Measurements from ENCODE around the gene PYY.
A peak's percentile ranks its signal among the peaks of the same experiment; 100 is the strongest.
"Not testable (repeated sequence)": the region's sequence is repeated elsewhere in the genome, so short reads cannot be mapped to it uniquely, and the experiment has no call there.

The PYY gene

DNA sequence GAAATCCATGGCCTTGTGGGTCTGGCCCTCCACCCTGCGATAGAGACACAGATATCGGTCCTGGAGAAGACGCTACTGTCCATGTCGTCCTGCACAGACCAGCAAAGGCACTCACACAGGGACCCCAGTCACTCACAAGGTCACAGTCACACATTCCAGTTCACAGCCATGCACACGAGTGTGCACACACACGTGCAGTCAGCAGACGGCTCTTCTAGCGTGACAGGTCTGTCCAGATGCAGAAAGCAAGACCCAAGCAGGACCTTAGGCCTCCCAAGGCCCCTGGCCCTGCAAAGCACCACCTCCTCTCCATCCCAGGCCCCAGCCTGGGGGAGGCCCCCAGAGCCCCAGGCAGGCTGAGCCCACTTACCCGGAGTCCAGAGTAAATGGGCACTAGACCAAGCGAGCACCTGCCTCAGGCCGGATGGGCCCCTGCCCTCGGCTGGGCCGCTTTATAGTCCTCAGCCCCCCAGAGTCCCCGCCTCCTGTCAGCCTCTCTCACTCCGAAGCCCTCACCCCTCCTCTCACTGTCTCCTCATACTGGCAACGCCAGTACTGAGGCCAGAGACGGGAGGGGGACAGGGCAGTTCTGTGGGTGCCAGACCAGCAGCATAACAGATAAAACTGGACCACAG is 11.6 kb downstream of the PYY start, which contains the start of gene PPY:
Gene PPY (minus strand): TSS at position 426 of the 635 bp plus-strand sequence. CDS start 822 bp downstream, outside the sequence.
- no peak for DNase-seq

DNA sequence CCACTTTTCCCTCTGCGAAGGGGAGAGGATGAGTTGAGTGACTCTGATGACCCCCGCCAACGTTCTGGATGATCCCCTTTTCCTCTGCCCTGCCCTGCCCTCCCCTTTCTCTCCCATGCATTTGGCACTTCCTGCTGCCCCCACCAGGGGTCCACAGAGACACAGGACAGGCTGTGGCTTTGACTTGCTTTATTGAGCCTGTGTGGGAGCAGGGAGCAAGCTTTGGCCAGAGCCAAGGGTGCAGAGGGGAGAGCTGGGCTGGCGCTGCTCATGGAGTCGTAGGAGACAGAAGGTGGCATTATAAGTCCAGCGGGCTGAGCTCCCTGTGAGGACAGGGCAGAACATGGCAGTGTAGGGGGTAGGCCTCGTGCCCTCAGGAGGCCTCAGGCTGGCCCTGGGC is 13.1 kb downstream of the PYY start:
- no peak for DNase-seq

DNA sequence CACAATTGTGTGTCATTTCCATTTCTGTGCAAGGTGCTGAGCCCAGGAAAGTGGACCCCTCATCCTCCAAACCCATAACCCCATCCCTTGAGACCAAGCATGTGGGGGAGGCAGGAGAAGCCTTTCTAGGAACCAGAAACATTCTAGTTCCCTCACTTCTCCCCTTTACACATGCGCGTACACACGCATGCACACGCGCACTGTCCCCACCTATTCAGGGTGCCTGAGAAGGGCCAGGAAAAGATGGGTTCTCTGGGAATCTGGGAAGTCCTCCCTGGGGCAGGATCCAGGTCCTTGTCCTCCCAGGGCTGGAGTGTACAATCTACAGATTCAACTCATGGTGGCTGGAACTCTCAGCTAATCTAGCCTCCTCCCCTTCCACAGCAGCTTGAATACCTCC is 13.9 kb downstream of the PYY start:
- no peak for DNase-seq

DNA sequence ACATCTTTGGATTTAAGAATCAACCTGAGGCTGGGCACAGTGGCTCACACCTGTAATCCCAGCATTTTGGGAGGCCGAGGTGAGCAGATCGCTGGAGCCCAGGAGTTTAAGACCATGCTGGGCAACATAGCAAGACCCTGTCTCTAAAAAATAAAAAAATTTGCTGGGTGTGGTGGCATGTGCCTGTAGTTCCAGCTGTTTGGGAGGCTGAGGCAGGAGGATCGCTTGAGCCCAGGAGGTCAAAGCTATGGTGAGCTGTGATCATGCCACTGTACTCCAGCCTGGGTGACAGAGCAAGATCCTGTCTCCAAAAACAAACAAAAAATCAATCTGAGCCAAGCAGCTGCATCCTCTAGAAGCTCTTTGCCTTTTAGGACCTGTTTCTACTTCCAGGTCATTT is 14.3 kb downstream of the PYY start:
- DNase-seq: not testable (repeated sequence)

DNA sequence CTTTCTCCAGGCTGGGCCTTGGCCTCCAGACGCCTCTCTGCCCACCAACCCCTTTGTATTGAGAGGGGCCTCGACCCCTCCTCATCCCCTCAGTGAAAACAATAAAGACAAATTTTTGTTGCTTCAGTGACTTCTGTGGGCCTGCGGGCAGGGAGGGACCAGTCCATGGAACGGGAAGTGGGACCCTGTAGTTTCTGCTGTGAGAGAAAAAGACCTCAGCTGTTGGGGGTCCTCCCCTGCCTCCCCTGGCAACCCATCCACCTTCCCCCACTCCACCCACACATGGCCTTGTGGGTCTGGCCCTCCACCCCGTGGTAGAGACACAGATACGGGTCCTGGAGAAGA is 14.9 kb downstream of the PYY start:
- DNase-seq: no peak

DNA sequence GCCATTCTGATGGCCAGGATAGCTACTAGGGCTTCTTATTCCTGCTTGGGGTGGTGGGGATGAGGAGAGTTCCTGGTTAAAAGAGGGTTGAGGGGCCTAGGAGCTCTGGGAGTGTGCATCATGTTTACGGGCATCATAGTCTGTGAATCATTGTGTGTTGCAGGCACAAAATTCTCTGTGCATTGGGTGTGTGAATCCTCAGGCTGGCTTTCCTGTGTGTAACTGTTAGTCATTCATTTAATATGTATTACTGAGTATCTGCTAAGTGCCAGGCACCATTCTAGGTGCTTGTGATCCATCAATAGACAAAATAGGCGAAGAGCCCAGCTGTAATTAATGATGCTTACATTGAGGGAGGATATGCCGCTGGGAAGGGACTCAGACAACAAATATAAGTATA is 17.3 kb downstream of the PYY start:
- DNase-seq: no peak

DNA sequence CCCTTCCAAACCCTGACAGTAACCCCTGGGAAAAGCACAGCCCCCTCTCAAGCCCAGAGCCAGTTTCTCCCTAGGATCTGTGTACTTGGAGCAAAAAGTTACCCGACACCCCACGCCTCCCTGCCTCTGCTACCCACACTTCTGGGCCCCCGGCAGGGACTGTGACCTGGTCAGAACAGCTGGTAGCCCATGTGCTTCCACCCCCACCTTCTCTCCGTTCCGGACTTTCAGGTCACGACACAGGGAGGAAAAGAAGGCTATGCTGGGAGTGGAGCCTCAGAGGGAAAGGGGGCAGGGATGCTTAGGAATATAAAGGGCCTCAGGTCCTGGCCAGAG is 17.8 kb downstream of the PYY start:
- DNase-seq: no peak

DNA sequence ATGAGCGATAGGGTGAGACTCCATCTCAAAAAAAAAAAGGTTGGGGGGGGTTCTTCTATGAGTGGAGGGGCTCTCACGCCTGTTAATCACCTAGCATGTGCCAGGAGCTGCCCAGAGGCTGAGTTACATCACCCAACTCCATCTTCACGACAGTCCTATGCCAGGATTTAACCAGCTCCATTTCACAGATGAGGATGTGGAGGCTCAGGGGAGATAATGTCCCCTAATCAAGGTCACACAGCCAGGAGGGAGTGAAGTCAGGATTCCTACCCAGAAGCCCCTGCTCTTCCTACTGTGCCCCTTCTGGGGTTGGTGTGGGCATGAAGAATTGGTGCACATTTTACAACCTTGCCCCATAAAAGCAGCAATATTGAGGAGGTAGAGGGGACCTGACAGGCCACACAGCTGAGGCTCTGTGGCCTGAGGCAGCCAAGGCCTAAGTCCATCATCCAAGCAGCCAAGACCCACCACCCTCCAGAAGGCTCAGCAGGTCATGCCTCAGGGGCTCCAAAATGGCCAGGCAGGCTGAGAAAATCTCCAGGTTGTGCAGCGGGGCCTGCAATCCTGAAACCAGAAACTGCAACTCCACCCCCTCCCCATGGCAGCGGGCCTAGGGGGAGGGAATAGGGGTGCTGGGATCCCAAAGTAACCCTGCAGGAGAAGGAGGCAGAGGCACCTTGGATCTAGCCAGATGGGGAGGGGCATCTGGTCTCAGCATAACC is 18.4 kb downstream of the PYY start:
- no peak for DNase-seq

DNA sequence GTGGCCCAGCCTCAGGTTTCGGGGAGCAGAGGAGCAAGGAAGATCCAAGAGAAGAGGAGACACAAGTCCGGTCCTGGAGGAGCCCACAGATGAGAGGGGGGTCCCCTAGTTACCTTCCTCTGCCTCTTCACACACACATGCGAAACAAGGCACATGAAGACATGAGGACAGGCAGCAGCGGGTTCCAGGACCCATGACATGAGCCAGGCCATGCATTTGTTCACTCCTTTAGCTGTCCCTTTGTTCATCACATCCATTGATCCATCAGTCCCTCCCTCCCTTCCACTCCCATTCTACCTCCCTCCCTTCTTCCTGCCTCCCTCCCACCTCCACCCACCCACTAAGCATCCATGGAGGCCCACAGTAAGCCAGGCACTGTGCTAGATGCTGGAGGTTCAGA is 20.8 kb downstream of the PYY start:
- DNase-seq: no peak

DNA sequence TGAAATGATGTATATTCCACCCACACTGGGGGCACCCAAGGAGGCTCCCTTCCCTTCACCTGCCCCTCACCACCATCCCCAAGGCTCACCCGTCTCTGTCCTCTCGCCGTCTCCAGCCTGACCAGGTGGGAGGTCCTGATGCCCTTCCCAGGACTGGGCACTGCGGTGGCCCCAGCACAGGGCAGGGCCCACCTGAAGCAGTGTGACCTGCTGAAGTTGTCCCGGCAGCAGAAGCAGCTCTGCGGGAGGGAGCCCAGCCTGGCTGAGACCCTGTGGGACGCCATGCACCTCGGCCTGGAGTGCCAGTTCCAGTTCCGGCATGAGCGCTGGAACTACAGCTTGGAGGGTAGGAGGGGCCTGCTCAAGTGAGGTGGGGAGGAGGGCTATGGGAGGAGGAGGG is 21.4 kb downstream of the PYY start:
- DNase-seq: no peak

DNA sequence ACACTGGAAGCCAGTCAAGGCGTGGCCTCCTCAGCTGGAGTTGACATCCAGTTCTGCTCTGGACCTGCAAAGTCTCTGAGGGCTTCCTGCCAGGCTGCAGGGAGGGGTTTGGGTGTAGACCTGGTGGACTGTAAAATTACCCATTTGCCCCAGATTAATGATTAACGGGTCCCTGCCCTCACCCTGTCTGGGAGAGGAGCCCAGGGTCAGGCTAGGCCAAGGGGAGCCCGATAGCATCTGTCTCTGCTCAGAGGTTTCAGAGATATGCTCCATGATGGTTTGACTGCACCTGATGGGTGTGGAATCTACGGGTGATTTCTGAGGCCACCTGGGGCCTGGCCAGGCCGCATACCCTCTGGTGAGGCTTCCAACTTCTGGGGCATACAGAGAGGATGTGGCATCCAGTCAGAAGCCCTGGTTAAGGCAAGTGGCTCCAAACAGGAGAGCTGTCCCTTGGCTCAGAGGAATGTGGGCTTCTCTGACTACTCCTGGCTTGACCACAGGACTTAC is 22.6 kb downstream of the PYY start:
- no peak for DNase-seq

DNA sequence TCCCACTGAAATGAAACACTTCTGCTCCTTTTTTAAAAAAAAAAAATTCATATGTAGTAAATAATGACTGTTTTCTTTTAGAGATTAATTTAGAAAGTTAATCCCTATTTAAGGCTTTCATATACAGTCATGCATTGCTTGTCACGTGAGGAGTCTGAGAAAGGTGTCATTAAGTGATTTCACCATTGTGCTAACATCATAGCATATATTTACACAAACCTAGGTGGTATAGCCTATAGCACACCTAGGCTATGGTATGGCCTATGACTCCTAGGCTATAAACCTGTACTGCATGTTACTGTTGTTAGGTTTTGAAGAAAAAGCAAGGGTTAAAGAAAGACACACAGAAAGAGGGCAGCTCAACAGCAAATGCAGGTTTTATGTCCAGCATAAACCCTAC is 25.1 kb downstream of the PYY start:
- DNase-seq: no peak

DNA sequence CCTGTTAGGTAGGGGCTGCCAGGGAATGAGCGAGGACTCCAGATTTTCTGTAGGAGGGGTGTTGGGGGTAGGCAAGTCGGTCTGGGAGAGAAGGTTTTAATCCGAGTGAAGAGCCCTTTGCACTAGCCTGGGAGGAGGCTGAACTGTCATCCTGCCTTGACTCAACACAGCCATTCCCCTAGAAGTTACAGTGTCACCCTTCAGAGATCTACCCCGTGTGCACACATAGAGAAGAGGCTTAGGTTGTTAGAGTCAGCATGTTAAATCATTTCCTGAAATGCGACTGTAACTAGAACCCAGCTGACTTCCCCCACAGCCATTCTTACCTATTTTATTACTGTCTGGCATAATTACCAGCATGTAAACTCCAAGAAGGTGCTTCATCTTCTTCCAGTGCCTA is 25.8 kb downstream of the PYY start:
- not testable (repeated sequence) for DNase-seq

DNA sequence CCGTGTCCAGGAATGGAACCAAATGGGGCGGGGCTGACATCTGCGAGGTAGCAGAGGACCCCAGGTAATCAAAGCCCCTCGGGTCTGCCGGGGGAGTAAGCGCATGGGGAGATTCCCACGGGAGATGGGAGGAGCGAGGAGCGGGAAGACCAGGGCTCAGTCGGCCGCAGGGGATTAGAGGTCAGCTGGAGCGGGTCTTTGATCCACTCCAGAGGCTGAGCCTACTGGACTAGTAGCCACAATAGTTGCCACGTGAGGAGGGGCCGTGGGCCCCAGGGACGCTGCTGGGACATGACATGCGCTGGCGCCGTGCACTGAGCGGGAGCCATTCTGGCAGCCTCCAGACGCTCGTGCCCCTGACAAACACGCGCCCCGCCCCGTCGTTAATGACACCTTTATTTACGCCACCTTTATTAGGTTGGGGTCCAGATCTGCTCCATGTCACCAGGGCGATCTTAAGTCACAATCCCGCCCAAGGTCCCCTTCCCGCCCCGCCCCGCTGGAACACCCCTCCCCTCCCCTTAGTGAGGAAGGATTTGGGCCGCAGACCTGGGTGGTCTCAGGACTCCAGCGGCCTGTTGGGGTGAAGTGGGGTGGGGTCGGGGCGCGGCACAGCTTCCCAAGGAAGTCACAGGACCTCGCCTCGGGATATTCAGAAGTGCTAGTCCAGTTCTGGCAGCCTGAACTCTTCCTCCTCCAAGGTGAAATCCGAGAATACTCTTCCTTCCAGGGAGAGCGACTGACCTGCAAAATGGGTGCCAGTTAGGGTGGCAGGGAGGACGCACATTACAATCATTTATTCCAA is 26.5 kb downstream of the PYY start:
- DNase-seq: no peak

DNA sequence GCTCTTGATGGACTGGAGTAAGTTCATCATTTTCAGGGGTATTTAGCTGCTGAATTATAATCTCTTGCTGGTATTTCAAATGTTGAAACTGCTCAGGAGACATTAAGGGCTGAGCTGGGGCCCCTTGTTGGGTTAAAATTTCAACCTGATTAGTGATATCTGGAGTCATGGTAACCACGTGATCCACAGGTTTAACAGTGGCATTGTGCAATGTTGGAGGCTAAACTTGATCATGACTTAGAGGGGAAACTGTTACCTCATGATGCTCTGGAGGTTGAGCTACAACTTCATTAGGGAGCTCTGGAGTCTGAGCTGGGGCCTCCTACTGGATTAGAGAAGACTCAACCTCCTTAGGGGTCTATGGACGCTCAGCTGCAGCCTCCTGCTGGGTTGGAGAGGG is 29.2 kb downstream of the PYY start:
- no peak for DNase-seq

DNA sequence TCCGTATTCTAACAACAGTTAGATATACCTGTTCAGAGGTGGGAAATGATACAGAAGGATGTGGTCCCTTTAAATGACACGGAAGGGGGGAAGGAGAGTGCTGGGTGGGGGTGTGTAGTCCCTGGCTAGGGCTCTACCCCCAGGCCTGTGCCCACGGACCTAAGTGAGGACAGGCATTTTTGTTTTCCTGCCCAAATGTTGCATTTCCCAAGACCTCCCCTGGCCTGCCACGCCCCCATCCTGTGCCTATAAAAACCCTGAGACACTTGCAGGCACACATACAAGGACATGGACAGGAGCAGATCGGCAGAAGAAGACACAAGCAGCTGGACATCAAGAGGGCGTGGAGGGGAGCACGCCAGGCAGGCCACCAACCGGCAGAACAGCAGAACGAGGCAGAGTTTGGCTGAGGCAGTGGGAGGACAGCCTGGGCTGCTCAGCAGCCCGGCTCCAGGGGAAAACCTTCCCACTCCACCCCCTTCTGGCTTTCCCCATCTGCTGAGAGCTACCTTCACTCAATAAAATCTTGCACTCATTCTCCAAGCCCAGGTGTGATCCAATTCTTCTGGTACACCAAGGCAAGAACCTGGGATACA is 33.1 kb downstream of the PYY start:
- no peak for DNase-seq

DNA sequence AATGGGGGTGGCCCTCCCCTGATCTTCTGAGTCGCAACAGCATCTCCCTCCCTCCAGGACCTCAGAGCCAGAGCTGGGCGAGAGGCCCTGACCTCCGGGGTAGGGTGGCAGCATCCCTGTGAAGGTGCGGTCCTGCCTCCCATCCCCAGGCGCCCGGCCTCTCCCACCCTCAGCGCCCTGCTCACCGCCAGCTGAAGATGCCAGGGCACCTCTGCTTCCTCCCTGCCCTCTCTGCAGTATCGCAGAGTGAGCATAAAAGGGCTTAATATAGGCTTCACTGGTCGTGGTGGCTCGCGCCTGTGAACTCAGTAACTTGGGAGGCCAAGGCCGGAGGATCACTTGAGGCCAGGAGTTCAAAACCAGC is 35.7 kb downstream of the PYY start:
- no peak for DNase-seq

DNA sequence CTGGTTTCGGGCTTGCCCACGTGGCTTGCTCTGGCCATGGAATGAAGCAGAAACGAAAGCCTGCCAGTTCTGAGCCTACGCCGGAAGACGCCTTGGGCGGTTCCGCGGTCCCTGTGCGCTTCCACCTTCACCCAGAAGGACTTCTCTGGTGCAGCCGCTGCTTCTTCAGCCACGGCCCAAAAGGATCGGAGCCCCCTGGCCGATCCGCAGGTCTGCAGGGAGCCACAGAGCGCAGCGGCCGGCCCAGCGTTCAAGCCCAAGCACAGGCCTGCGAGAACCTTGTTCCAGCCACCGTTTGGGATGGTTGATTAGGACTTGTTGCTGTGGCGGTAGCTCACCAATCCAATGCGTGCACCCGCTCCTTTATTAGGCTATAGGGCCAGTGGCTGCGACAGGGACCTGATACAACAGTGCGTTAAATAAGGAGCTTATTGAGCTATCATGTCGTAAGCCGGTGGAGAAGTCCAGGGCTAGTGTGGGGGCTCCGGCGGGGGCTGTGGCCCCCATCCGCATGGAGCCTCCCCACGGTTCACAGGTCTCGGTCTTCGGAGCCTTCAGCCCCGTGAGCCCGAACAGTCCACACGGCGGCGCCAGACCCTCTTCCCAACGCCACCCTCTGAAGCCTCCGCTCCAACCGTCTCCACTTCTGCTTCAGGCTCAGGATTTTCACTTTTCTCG is 36.3 kb downstream of the PYY start:
- DNase-seq: peak; percentile 46

DNA sequence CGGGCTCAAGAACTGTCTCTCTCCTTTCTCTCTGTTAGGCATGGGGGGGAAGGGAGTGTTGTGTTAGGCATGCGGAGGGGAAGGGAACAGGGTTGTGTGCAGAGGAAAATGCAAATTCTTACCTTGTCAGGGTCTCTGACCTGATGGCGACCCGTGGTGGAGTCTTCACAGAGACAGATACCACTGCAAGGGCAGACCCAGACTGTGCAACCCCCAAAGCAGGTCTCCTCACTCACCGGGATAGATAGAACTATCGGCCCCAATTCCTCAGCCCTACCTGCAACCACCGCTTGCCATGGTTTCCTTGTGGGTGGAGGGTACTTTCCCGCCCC is 36.8 kb downstream of the PYY start:
- no peak for DNase-seq

DNA sequence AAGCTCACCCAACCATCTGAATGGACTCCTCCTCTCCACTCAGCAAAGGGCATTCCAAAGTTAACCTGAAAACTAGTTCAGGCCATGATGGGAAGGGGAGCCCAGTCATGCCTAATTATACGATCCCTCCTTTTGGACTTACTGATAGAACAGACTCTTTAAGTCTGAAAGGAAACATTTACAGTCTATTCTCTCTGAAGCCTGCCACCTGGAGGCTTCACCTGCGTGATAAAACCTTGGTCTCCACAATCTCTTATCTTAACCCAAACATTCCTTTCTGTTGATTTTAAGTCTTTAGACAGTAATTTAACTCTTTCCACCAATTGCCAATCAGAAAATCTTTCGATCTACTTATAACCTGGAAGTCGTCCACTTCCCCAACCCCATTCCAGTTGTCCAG is 37.4 kb downstream of the PYY start:
- no peak for DNase-seq

DNA sequence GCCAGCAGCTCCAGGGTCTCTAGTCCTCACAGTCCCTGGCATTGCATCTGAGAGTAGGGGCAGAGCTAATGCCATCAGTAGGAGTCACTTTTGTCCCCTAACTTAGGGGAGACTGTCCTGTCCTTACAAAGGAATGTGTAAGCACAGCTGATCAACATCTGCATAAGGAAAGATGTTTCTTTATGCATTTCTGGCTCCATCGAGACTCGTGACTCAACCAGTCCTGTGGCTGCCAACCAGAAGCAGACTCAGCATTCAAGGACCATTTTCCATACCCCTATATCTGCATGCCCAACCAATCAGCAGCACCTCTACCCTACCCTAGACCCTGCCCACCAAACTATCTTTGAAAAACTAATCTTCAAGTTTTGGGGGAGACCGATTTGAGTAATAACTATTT is 38.2 kb downstream of the PYY start:
- DNase-seq: no peak

DNA sequence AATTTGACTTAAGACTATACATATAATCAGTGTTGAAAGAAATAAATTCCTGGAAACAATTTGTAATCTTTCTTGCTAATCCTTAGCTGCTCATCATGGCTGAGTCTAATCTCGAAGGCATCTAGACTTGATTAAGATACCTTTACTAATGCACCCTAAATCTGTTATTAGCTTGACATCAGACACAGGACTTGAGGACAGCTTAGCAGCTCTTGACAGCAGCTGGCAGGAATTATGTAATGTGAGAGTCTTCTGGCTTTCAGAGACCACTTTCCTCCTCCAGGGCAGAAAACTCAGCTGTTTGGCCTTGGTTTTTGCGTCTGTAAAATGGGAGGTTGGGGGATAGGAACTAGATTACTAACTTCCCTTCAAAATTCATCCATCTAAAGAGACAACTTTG is 39.3 kb downstream of the PYY start:
- DNase-seq: no peak

DNA sequence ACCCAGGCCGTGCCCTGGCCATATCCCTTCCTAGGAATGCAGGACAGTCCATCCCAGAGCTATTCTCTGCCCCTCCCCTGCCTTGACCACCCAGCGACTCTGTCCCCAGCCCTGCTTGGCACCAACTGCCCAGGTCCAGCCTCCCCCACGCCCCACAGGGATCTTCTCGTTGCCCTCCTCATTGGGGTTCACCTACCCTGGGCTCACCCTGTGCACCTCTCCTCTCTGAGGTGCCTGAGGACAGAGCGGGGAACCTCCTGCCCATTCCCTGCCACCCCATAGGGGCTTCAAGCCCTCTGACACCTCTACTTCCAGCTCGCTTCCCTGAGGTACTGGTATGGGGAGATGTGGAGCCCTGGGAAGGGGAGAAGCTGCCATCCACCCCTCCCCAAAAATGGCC is 40.2 kb downstream of the PYY start:
- no peak for DNase-seq
